ENCODE data around the gene TPM4. TPM values are rescaled to one million over a fixed set of nuclear protein-coding genes. Genes with fewer than 3 reads are reported as not detected.

TPM4 gene
- total RNA-seq, 1 donor from 2014 or later, result 357 TPM

DNA sequence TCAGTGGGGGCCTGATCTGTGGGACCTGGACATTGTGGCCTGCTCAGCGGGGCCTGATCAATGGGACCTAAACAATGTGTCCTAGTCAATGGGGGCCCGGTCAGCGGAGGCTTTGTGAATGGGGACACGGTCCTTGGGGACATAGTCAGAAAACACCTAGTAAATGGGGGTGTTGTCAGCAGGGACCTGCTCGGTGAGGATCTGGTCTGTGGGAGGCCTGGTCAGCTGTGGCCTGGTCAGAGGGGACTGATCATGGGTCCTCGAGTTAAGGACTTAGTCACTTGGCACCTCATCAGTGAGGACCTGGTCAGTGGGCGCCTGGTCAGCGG lies 44.5 kb upstream of the TPM4 start:
- no peak overlapping the region for H3K27ac Mint-ChIP-seq (ENCODE audit: unreplicated experiment)
- no peaks in the 10 kb centered on the region for H3K9me3 Mint-ChIP-seq
- no peak overlapping the region for H3K4me3 Mint-ChIP-seq
- no peak for DNase-seq (ENCODE audit: low read depth, low spot score)
- H3K27me3 Mint-ChIP-seq (ENCODE audit: low read depth), result peaks cover 16% of the 10 kb centered on the region
- H3K36me3 Mint-ChIP-seq (ENCODE audit: low read depth), result no peaks in the 10 kb centered on the region
- TF ChIP-seq, protein P1, sequence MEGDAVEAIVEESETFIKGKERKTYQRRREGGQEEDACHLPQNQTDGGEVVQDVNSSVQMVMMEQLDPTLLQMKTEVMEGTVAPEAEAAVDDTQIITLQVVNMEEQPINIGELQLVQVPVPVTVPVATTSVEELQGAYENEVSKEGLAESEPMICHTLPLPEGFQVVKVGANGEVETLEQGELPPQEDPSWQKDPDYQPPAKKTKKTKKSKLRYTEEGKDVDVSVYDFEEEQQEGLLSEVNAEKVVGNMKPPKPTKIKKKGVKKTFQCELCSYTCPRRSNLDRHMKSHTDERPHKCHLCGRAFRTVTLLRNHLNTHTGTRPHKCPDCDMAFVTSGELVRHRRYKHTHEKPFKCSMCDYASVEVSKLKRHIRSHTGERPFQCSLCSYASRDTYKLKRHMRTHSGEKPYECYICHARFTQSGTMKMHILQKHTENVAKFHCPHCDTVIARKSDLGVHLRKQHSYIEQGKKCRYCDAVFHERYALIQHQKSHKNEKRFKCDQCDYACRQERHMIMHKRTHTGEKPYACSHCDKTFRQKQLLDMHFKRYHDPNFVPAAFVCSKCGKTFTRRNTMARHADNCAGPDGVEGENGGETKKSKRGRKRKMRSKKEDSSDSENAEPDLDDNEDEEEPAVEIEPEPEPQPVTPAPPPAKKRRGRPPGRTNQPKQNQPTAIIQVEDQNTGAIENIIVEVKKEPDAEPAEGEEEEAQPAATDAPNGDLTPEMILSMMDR (conservative IDR thresholded peaks at IDR 0.05), result no peak
- H3K4me1 Mint-ChIP-seq, result no peaks in the 10 kb centered on the region

DNA sequence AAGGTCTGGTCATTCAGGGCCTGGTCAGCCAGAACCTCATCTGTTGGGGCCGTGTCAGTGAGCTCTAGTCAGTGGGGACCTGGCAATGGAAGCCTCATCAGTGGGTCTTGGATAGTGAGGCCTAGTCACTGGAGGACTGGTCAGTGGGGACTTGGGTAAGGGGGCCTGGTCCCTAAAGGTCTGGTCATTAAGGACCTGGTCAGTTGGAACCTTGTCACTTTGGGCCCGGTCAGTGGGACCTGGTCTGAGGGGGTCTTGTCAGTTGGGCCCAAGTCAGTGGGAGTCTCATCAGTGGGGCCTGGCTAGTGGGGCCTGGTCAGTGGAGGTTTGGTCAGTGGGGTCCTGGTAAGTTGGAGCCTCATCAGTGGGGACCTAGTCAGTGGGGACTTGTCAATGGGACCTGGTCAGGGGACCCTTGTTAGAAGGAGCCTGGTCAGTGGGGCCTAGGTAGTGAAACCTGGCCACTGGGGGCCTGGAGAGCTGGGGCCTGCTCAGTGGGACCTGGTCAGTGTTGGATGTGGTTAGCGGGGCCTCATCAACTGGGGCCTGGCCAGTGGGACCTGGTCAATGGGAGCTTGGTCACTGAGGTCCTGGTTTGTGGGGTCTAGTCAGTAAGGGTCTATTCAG lies 43.7 kb upstream of the TPM4 start:
- TF ChIP-seq, protein P1 (conservative IDR thresholded peaks at IDR 0.05), result no peak
- DNase-seq (ENCODE audit: low read depth, low spot score), result no peak
- H3K27ac Mint-ChIP-seq (ENCODE audit: unreplicated experiment), result no peak overlapping the region
- peaks cover 8% of the 10 kb centered on the region for H3K27me3 Mint-ChIP-seq (ENCODE audit: low read depth)
- no peaks in the 10 kb centered on the region for H3K4me1 Mint-ChIP-seq
- H3K4me3 Mint-ChIP-seq, result no peak overlapping the region
- H3K36me3 Mint-ChIP-seq (ENCODE audit: low read depth), result no peaks in the 10 kb centered on the region
- no peaks in the 10 kb centered on the region for H3K9me3 Mint-ChIP-seq

DNA sequence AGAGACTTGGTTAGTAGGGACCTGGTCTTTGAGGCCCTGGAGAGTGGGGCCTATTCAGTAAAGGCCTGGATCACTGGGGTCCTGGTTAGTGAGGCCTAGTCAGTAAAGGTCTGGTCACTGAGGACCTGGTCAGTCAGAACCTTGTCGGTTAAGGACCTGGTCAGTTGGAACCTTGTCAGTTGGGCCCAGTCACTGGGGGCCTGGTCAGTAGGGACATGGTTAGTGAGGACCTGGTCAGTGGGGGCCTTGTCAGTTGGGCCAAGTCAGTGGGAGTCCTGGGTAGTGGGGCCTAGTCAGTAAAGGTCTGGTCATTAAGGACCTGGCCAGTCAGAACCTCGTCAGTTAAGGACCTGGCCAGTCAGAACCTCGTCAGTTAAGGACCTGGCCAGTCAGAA lies 43.2 kb upstream of the TPM4 start:
- Mint-ChIP-seq H3K27me3 (ENCODE audit: low read depth) (peaks cover 9% of the 10 kb centered on the region), H3K9me3 (no peaks in the 10 kb centered on the region), H3K27ac (ENCODE audit: unreplicated experiment) (no peak overlapping the region), H3K4me1 (no peaks in the 10 kb centered on the region), H3K4me3 (no peak overlapping the region), H3K36me3 (ENCODE audit: low read depth) (no peaks in the 10 kb centered on the region)
- TF ChIP-seq, protein P1 (conservative IDR thresholded peaks at IDR 0.05), result no peak
- DNase-seq (ENCODE audit: low read depth, low spot score), result no peak

DNA sequence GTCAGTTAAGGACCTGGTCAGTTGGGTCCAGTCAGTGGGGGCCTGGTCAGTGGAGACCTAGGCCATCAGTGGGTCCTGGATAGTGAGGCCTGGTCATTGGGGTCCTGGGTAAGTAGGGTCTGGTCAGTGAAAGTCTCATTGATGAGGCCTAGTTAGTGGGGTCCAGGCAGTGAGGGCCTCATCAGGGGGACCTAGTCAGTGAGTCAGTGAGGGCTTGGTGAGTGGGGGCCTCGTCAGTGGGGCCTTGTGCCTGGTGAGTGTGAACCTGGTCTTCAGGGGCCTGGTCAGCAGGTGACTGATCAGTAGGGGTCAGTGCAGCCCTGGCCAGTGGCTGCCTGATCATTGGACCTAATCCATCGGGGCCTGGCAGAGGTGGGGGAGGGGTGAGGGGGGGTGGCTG lies 42.6 kb upstream of the TPM4 start:
- H3K9me3 Mint-ChIP-seq, result no peaks in the 10 kb centered on the region
- DNase-seq (ENCODE audit: low read depth, low spot score), result no peak
- peaks cover 9% of the 10 kb centered on the region for H3K27me3 Mint-ChIP-seq (ENCODE audit: low read depth)
- no peaks in the 10 kb centered on the region for H3K36me3 Mint-ChIP-seq (ENCODE audit: low read depth)
- no peaks in the 10 kb centered on the region for H3K4me1 Mint-ChIP-seq
- no peak overlapping the region for H3K4me3 Mint-ChIP-seq
- no peak overlapping the region for H3K27ac Mint-ChIP-seq (ENCODE audit: unreplicated experiment)
- TF ChIP-seq, protein P1 (conservative IDR thresholded peaks at IDR 0.05), result no peak

DNA sequence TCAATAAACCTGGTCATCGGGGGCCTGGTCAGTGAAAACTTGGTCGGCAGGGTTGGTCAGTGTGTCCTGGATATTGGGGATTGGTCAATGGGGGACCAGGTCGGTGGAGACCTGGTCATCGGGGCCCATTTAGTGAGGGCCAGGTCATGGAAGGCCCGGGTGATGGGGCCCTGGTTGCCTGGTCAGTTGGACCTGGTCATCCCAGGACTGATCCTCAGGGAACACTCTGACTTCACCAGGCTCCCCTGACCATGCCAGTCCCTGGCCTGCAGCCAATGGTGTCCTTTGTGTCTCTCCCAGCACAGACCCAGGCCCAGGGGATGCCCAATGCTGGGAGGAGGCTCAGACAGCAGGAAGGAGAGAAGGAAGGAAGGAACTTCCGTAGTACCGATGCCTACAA lies 42.1 kb upstream of the TPM4 start:
- no peaks in the 10 kb centered on the region for H3K4me1 Mint-ChIP-seq
- H3K4me3 Mint-ChIP-seq, result no peak overlapping the region
- H3K27ac Mint-ChIP-seq (ENCODE audit: unreplicated experiment), result no peak overlapping the region
- no peaks in the 10 kb centered on the region for H3K9me3 Mint-ChIP-seq
- H3K27me3 Mint-ChIP-seq (ENCODE audit: low read depth), result peaks cover 9% of the 10 kb centered on the region
- DNase-seq (ENCODE audit: low read depth, low spot score), result no peak
- TF ChIP-seq, protein P1 (conservative IDR thresholded peaks at IDR 0.05), result no peak
- no peaks in the 10 kb centered on the region for H3K36me3 Mint-ChIP-seq (ENCODE audit: low read depth)

All from neural crest cell (in vitro differentiated cells).